HEK293 (cell line): ENCODE results near the gene TMEM198.

ENCODE experiments used
- CTCF ChIP-seq: fragments of 450-650 bp; formaldehyde crosslinking; IDR thresholded peaks from 2 replicates; pipeline ENCODE4 v1.5.1; 2016; ENCODE audit warnings: missing biosample characterization, missing genetic modification characterization
- MEIS1 ChIP-seq: sonication (generic); formaldehyde crosslinking; IDR thresholded peaks from 2 replicates; pipeline ENCODE4 v1.8.1; 2022; ENCODE audit warnings: missing genetic modification reagents, mild to moderate bottlenecking, borderline replicate concordance
- PATZ1 ChIP-seq: fragments of 450-650 bp; formaldehyde crosslinking; IDR thresholded peaks from 2 replicates; pipeline ENCODE4 v1.5.1; 2016; ENCODE audit warnings: missing biosample characterization, missing genetic modification characterization
- YY1 ChIP-seq: fragments of 450-650 bp; formaldehyde crosslinking; IDR thresholded peaks from 2 replicates; pipeline ENCODE4 v1.5.1; 2018; ENCODE audit warnings: missing biosample characterization, missing genetic modification characterization
- ZBTB17 ChIP-seq: fragments of 450-650 bp; formaldehyde crosslinking; IDR thresholded peaks from 2 replicates; pipeline ENCODE4 v1.5.1; 2016; ENCODE audit warnings: missing biosample characterization, missing genetic modification characterization
- ZBTB44 ChIP-seq: fragments of 450-650 bp; IDR thresholded peaks from 2 replicates; pipeline ENCODE4 v1.5.1; 2018; ENCODE audit warnings: missing biosample characterization, mild to moderate bottlenecking, missing genetic modification characterization
- ZNF10 ChIP-seq: fragments of 450-650 bp; formaldehyde crosslinking; IDR thresholded peaks from 2 replicates; pipeline ENCODE4 v1.5.1; 2017; ENCODE audit warnings: missing biosample characterization, missing genetic modification characterization
- ZNF16 ChIP-seq: fragments of 450-650 bp; formaldehyde crosslinking; IDR thresholded peaks from 2 replicates; pipeline ENCODE4 v1.5.1; 2016; ENCODE audit warnings: low read depth, missing biosample characterization, missing genetic modification characterization
- ZNF23 ChIP-seq: fragments of 450-650 bp; formaldehyde crosslinking; IDR thresholded peaks from 2 replicates; pipeline ENCODE4 v1.5.1; 2016; ENCODE audit warnings: missing biosample characterization, missing genetic modification characterization, borderline replicate concordance
- ZNF280D ChIP-seq: fragments of 450-650 bp; formaldehyde crosslinking; IDR thresholded peaks from 2 replicates; pipeline ENCODE4 v1.5.1; 2016; ENCODE audit warnings: missing biosample characterization, missing genetic modification characterization
- ZNF558 ChIP-seq: fragments of 450-650 bp; formaldehyde crosslinking; IDR thresholded peaks from 2 replicates; pipeline ENCODE4 v1.5.1; 2016; ENCODE audit warnings: missing biosample characterization, missing genetic modification characterization
- ZNF777 ChIP-seq: fragments of 450-650 bp; formaldehyde crosslinking; IDR thresholded peaks from 2 replicates; pipeline ENCODE4 v1.5.1; 2017; ENCODE audit warnings: missing biosample characterization, missing genetic modification characterization, borderline replicate concordance

- TF ChIP-seq ZNF16 (no peak), ZNF777 (tag by site-specific recombination) (no peak), ZNF280D (no peak), MEIS1 (CRISPR knock-in tag) (no peak), ZNF23 (tag by site-specific recombination) (no peak), ZBTB44 (tag by site-specific recombination) (no peak), YY1 (tag by site-specific recombination) (no peak), PATZ1 (tag by site-specific recombination) (no peak), CTCF (tag by site-specific recombination) (no peak), ZNF10 (tag by site-specific recombination) (no peak), ZBTB17 (no peak), ZNF558 (tag by site-specific recombination) (no peak)
Observed at GRCh38 chr2:219508971-219509779, 34.7 kb upstream of the TMEM198 start.
